NB4 (cell line): ENCODE results near the gene CNTD1.

Experiments
- POLR2A ChIP-seq: IDR thresholded peaks from 2 replicates; pipeline ENCODE4 v1.6.1; 2011; ENCODE audit warnings: mild to moderate bottlenecking; ENCODE audit not compliant: insufficient read length; ENCODE audit errors: extremely low read depth
- TF ChIP-seq, protein P1 (sequence below): IDR thresholded peaks from one replicate; pipeline ENCODE4 v1.5.1; 2012; ENCODE audit warnings: low read depth, low read length
- TF ChIP-seq, protein P2 (sequence below): IDR thresholded peaks from 2 replicates; pipeline ENCODE4 v1.6.1; 2011; ENCODE audit warnings: low read depth, low read length

DNA sequence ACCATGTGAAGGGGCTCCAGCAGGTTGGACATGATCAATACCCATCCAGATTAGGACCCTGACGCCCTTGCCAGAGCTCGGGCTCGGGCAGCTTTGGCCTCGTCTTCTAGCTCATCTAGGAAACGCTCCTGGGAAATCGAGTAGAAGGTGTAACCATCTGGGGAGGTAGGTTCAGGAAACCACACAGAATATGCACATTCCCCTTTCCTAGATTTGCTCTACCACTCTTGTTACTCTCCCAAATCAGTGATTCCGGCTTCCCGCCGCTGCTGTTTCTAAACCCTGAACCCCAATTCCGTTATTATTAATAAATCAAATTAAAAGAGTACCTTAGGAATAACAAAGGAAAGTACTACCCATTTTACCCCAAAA, 664 bp upstream of the CNTD1 start:
- TF ChIP-seq, protein P1, sequence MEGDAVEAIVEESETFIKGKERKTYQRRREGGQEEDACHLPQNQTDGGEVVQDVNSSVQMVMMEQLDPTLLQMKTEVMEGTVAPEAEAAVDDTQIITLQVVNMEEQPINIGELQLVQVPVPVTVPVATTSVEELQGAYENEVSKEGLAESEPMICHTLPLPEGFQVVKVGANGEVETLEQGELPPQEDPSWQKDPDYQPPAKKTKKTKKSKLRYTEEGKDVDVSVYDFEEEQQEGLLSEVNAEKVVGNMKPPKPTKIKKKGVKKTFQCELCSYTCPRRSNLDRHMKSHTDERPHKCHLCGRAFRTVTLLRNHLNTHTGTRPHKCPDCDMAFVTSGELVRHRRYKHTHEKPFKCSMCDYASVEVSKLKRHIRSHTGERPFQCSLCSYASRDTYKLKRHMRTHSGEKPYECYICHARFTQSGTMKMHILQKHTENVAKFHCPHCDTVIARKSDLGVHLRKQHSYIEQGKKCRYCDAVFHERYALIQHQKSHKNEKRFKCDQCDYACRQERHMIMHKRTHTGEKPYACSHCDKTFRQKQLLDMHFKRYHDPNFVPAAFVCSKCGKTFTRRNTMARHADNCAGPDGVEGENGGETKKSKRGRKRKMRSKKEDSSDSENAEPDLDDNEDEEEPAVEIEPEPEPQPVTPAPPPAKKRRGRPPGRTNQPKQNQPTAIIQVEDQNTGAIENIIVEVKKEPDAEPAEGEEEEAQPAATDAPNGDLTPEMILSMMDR = no peak
- no peak for TF ChIP-seq POLR2A
- TF ChIP-seq, protein P2, sequence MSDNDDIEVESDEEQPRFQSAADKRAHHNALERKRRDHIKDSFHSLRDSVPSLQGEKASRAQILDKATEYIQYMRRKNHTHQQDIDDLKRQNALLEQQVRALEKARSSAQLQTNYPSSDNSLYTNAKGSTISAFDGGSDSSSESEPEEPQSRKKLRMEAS = no peak
